GM18526 (cell line): ENCODE results near the gene RIMS1.

Experiments used
- POLR2A ChIP-seq: IDR thresholded peaks from 3 replicates; pipeline ENCODE4 v1.6.1; 2011; ENCODE audit not compliant: insufficient read length; ENCODE audit errors: extremely low read depth

RIMS1 gene

GRCh38 chr6:72321788-72322187 lies 435.4 kb downstream of the RIMS1 start:
- no peak for TF ChIP-seq POLR2A

DNA sequence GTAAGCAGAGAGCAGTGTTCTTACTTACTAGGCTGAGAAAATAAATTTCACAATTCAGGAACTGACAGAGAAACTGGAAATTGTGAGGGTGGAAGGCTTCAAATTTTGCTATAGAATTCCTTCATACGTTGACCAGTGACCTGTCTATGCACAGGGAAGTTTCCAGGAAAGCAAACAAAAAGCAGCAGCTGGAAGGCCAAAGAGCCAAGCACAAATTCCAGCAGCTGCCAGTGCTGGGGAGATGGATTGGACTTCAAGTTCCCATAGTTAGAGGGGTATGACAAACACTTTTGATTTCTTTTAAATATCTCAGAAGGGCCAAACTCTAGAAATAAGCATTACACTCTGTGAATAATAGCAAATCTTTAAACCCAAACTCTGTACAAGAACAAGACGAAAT lies 436.4 kb downstream of the RIMS1 start:
- no peak for TF ChIP-seq POLR2A

DNA sequence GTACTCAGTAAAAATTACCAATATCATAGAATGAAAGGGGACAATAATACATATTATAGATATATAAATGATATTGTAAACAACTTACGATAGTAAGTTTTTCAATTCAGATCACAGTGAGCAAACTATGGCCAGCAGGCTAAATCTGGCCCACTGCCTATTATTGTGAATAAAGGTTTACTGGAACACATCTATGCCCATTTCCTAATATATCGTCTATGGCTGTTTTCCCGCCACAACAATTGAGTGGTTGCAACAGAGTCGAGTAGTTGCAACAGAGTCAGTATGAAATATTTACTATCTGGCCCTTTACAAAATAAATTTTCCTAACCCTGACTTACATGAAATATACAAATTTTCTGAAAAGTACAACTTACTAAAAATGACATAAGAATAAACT lies 438.2 kb downstream of the RIMS1 start:
- TF ChIP-seq POLR2A, result no peak

GRCh38 chr6:72328775-72329174 lies 442.4 kb downstream of the RIMS1 start:
- no peak for TF ChIP-seq POLR2A

DNA sequence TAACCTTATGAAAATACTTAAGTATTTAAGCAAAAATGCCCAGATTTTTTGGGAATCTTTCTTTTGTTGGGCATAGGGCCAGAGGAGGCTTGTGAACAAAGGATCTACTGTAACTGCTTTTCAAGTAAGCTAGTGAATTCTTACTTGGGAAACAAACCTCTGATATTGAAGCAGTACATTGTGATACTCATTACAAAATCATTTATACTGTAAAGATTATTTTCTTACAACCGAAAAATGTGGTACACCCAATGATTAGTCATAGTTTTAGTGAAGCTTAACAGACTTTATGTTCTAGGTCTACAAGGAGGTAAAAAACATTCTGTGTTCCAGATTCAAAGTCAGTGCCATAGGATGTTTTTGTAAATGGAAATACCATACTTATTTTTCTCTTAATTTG lies 462.6 kb downstream of the RIMS1 start:
- no peak for TF ChIP-seq POLR2A

- TF ChIP-seq POLR2A, result no peak
Observed at GRCh38 chr6:72350296-72350881, 464.0 kb downstream of the RIMS1 start.

DNA sequence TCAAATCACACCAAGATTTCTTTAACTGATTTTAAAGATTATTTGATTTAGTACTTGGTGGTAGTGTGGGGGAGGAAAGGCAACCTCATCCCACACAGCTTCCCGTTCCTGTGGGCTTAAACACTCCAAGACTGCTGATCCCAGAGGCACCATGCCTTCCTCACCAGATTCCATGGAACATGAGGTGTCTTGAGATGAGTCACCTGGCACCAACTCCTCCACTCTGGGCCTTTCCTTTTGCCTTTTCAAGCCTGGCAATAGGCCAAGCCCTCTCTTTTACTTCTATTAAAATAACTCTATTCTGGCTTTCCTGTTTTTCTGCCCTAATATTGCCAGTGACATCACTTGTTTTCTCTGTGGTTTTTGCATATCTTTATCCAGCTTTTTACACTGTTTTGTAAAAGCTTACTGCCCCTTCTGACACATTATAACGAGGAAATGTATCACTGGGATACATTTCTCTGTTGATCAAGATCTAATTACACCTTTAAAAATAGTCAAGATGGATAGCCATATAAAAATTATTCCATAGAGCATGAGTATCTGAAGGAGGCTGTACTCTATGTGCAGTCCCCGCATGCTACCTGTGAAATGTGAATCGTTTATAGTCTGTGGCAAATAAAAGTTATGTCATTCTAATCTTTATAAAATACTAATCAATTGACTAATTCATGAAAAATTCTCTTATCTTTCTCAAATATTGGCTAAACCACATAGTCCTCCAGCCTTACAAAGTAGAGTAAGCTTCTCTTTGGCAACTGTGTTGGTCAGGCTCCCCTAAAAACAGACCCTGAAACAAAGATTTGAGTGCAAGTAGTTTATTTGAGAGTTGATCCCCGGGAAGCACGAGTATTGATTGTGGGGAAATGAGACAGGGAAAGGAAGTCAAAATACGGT lies 477.7 kb downstream of the RIMS1 start:
- TF ChIP-seq POLR2A, result no peak

GRCh38 chr6:72365773-72366172 lies 479.4 kb downstream of the RIMS1 start:
- no peak for TF ChIP-seq POLR2A

GRCh38 chr6:72367439-72367838 lies 481.1 kb downstream of the RIMS1 start:
- no peak for TF ChIP-seq POLR2A

DNA sequence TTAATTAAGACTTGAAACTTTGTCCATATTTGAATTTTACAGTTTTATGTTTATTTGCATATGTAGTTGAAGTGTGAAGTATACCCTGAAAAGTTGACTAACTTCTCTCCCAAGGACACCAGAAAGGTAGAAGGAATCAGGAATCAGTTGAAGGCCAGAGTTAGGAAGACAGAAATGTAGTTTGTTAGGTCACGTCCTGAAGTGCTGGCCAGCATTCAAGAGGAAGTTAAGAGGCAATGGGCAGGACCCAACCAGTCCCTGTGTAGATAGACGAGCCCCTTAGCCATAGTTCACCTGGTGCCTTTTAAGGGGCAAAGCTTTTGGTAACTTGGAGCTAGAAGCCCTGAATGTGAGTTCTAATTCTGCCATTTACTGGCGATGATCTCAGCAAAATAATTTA lies 485.1 kb downstream of the RIMS1 start:
- no peak for TF ChIP-seq POLR2A

GRCh38 chr6:72374172-72374571 lies 487.8 kb downstream of the RIMS1 start:
- no peak for TF ChIP-seq POLR2A

DNA sequence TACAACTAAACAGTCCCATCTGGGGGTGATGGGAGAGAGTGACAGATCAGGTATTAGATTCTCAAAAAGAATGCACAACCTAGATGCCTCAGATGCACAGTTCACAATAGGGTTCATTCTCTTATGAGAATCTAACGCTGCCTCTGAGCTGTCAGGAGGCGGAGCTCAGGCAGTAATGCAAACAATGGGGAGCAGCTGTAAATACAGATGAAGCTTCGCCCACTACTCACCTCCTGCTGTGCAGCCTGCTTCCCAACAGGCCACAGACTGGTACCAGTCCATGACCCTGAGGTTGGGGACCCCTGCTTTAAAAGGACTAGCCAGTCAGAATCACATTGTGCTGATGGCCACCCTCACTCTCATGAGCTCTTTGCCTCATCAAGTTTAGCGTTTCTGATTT lies 488.5 kb downstream of the RIMS1 start:
- no peak for TF ChIP-seq POLR2A

DNA sequence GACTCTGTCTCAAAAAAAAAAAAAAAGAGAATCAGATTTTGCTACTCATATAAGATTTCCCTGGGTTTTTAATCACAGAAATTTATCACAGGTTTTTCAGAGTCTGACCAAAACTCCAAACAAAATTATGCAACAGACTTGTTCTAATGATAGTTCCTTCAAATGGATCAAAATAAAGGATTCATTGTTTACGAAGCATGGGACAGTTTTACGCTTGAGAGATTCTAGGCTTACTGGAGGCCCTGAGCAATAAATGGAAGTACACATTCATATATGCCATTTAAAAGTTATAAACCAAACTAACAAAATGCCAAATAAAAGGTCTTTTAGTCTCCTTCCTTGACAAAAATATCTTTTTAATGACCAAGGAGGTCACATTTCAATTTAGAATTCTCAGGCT lies 490.4 kb downstream of the RIMS1 start:
- TF ChIP-seq POLR2A, result no peak

DNA sequence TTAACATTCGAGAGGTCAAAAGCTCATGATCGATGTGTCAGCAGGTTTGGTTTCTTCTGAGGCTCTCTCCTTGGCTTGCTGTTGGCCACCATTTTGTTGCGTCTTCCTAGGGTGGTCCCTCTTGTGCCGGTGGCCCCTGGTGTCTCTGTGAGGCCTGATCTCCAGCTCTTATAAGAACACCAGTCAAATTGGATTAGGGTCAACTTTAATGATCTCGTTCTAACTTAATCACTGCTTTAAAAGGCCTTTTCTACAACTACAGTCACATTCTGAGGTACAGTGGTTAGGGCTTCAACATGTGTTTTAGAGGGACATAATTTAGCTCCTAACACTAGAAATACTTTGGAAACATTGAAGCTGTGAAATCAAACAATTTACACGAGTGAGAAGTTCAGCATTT lies 494.7 kb downstream of the RIMS1 start:
- no peak for TF ChIP-seq POLR2A

DNA sequence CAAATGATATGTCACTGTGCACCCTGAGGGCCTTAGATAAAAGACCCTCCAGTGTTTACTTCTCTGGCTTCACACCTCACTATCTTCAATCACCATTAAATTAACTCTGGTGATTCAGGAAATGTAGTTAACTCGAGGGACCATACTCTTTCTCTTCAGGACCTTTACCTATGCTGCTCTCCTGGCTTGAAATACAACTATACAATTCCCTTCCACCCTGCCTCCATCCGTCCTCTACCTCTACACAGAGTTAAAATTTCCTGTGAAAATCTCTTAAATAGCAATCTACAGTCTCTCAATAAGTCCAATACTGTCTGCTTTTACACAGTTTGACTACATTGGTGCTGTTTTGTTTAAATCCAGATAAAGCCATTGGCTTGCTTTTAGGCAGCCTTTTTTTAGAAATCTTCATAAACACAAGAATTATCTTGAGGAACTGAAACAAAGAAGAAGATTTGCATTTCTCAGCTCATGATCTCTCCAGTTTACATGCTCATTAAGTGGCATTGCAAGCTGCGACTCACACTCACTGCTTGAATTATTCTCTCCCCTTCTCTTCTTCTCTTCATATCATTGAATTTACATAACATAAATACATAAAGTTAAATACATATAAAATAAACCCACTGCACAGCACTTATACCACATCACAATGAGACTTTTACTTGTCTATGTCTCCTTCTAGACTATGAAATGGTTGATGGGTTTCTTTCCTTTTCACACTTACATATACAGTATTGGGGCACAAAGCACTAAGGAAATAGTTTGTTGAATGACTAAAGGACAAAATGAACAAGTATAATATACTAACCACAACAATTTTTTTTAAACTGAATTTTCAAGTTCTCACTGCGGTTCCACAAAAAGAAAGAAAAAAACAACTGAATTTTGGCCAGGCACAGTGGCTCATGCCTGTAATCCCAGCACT lies 496.5 kb downstream of the RIMS1 start:
- no peak for TF ChIP-seq POLR2A

DNA sequence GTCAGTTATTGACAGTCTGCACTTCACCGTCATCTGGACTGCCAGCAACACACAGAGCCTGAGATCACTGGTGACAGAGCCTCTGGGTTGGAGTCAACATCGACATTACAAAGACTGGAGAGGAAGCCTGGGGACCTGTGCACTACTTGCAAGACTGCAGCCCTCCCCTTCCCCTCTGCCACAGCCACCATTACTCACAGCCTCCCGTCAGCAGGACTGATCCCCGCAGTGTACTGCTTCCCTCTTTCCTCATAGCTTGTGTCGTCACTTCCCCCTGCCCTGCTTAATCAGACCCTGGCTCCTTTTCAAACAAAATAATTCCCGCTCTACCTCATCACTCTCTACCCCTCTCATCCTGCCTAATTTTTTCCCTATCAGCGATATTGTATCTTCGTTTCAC lies 500.0 kb downstream of the RIMS1 start:
- no peak for TF ChIP-seq POLR2A
